Prostate gland (tissue), 2 donors: Measurements from ENCODE around the gene DNAJC16. TPM values are rescaled to one million over a fixed set of nuclear protein-coding genes. Genes with fewer than 3 reads are reported as not detected.

ENCODE experiments used
- DNase-seq: peaks from one replicate; pipeline ENCODE4 v3.0.0-alpha.2; 2019; ENCODE audit warnings: low spot score
- H3K27ac ChIP-seq, 2 donors: fragments of 200-600 bp; sonication (generic); 2 replicates each; pipeline ENCODE4 v1.5.1; 2017 to 2019
- H3K27me3 ChIP-seq: fragments of 200-600 bp; sonication (generic); replicated peaks from 2 replicates; pipeline ENCODE4 v1.5.1; 2019; ENCODE audit not compliant: insufficient read depth
- H3K36me3 ChIP-seq, 2 donors: fragments of 200-600 bp; sonication (generic); 1 replicate in 1 of 2; 2 replicates in 1 of 2; pipeline versions ENCODE4 v1.5.1 to v1.8.1; 2017 to 2019
- H3K4me1 ChIP-seq: fragments of 200-600 bp; sonication (generic); replicated peaks from 2 replicates; pipeline ENCODE4 v1.5.1; 2019
- H3K4me3 ChIP-seq, 2 donors: fragments of 200-600 bp; sonication (generic); 2 replicates each; pipeline ENCODE4 v1.5.1; 2017 to 2019
- H3K9me3 ChIP-seq: fragments of 200-600 bp; sonication (generic); 2 replicates; pipeline ENCODE4 v1.5.1; 2017
- CTCF ChIP-seq, 4 experiments: fragments of 200-600 bp in 2 of 4; fragments of 450-650 bp in 2 of 4; sonication (generic) in 2 of 4; IDR thresholded peaks; 1 replicate in 3 of 4; 2 replicates in 1 of 4; pipeline ENCODE4 v1.5.1; 2016 to 2019; ENCODE audit warnings: antibody characterized with exemption in 4 of 4, mild to moderate bottlenecking in 2 of 4, moderate library complexity in 2 of 4
- POLR2A ChIP-seq: fragments of 450-650 bp; IDR thresholded peaks from one replicate; pipeline ENCODE4 v1.6.1; 2016; ENCODE audit warnings: antibody characterized with exemption, mild to moderate bottlenecking
- POLR2AphosphoS5 ChIP-seq: sonication (generic); formaldehyde crosslinking; IDR thresholded peaks from one replicate; pipeline ENCODE4 v1.6.1; 2017; ENCODE audit warnings: antibody characterized with exemption
- WGBS: methylation state at CpG from one replicate; pipeline ENCODE4 v1.1.5; 2018; 5-methylcytosine and 5-hydroxymethylcytosine counted together
- intact Hi-C: fragments of 100-400 bp; cut with DNase I; formaldehyde crosslinking; loops from one replicate; pipeline ENCODE4 v1.14.2; 2022
- small RNA-seq, 2 donors: library from RNA; depleted of rRNA; stranded (forward); fragments of <200 nt; gene quantifications; one replicate each; pipeline ENCODE3, GENCODE V24; 2016
- total RNA-seq, 2 donors: library from RNA; depleted of rRNA; stranded (reverse); fragments of >200 nt; gene quantifications; one replicate each; pipeline ENCODE4 v1.1.0, GENCODE V29; 2016

The DNAJC16 gene
- total RNA-seq, 2 donors from 2014 or later: 21.5 to 27.2 TPM

- intact Hi-C loops: no loop called here
Observed at GRCh38 chr1:15625056-15625917, 98.6 kb downstream of the DNAJC16 start.

More at GRCh38 chr1:15625056-15625917, 98.6 kb downstream of the DNAJC16 start:
- Histone ChIP-seq H3K36me3 (peaks cover 0 to 3% of the 10 kb centered on the region in 2 donors), H3K9me3 (no peaks in the 10 kb centered on the region), H3K27ac (peak overlapping the region; percentile 57 to 78), H3K27me3 (no peaks in the 10 kb centered on the region), H3K4me3 (no peak overlapping the region), H3K4me1 (peaks cover 19% of the 10 kb centered on the region)
- DNase-seq: no peak
- WGBS: 55% methylated on average over 13 of the region's 13 CpGs
- TF ChIP-seq POLR2A (no peak), POLR2AphosphoS5 (no peak), CTCF (IDR thresholded peaks at IDR 0.05) (no peak)

Small RNA genes lying within 50 kb of the gene (small RNA-seq; reads per million reads assigned to genes)
- gene CD24P1 (0 reads per million in 2 donors), gene RNU7-179P (0 reads per million in 2 donors), gene SCARNA21B (0 reads per million in 2 donors)

Other genes starting within 250 kb of the DNAJC16 start
- 100 to 1,000 TPM in 1 of 2 donors, 10 to 100 TPM in 1; 69.9 to 281 TPM for gene EFHD2, start 117.0 kb upstream of the DNAJC16 start, total RNA-seq
- gene CTRC, start 88.4 kb upstream of the DNAJC16 start, total RNA-seq: not detected
- 1 to 10 TPM in 1 of 2 donors, not detected in 1; 5.4 TPM for gene CELA2A, start 70.1 kb upstream of the DNAJC16 start, total RNA-seq
- gene CELA2B, start 50.7 kb upstream of the DNAJC16 start, total RNA-seq: 1 to 10 TPM in 1 of 2 donors, not detected in 1; 1.1 TPM
- 10 to 100 TPM; 22.2 to 46.1 TPM for gene CASP9, start 2.6 kb upstream of the DNAJC16 start, total RNA-seq
- gene AGMAT, start 58.2 kb downstream of the DNAJC16 start, total RNA-seq: 1 to 10 TPM in 1 of 2 donors, under 1 TPM in 1; 0.96 to 1.9 TPM
- gene DDI2, start 90.6 kb downstream of the DNAJC16 start, total RNA-seq: 10 to 100 TPM; 47.5 to 58.4 TPM
- 10 to 100 TPM; 29.0 to 60.4 TPM for gene PLEKHM2, start 157.5 kb downstream of the DNAJC16 start, total RNA-seq
- gene SLC25A34, start 209.4 kb downstream of the DNAJC16 start, total RNA-seq: 1 to 10 TPM; 1.1 to 1.4 TPM
- gene TMEM82, start 215.7 kb downstream of the DNAJC16 start, total RNA-seq: not detected
- gene FBLIM1, start 231.9 kb downstream of the DNAJC16 start, total RNA-seq: 100 to 1,000 TPM in 1 of 2 donors, 10 to 100 TPM in 1; 33.1 to 111 TPM